HCT116 (cell line): Measurements from ENCODE around the gene MEN1.

Experiments
- CEBPB ChIP-seq: IDR thresholded peaks from 2 replicates; pipeline ENCODE4 v1.6.1; 2012; ENCODE audit warnings: low read depth
- ELF1 ChIP-seq: IDR thresholded peaks from 2 replicates; pipeline ENCODE4 v1.6.1; 2012; ENCODE audit warnings: low read depth, borderline replicate concordance
- EZH2 ChIP-seq: fragments of 200-600 bp; sonication (generic); IDR thresholded peaks from 2 replicates; pipeline ENCODE4 v1.6.1; 2017; ENCODE audit warnings: antibody characterized with exemption, mixed run types
- EZH2phosphoT487 ChIP-seq: fragments of 200-600 bp; IDR thresholded peaks from 2 replicates; pipeline ENCODE4 v1.6.1; 2018; ENCODE audit warnings: antibody characterized with exemption, borderline replicate concordance
- JUND ChIP-seq: IDR thresholded peaks from 2 replicates; pipeline ENCODE4 v1.6.1; 2012
- POLR2A ChIP-seq: IDR thresholded peaks from 2 replicates; pipeline ENCODE4 v1.7.0; 2011; ENCODE audit warnings: borderline replicate concordance; ENCODE audit not compliant: insufficient read depth, insufficient read length; ENCODE audit errors: extremely low read depth
- POLR2AphosphoS5 ChIP-seq: IDR thresholded peaks from 2 replicates; pipeline ENCODE4 v1.6.1; 2011; ENCODE audit warnings: mild to moderate bottlenecking, low read depth, low read length, moderate library complexity
- SIN3A ChIP-seq: IDR thresholded peaks from 2 replicates; pipeline ENCODE4 v1.6.1; 2012; ENCODE audit warnings: low read depth
- TCF7L2 ChIP-seq: IDR thresholded peaks from 2 replicates; pipeline ENCODE4 v1.7.0; 2011; ENCODE audit warnings: borderline replicate concordance, inconsistent platforms; ENCODE audit not compliant: insufficient read depth, insufficient read length; ENCODE audit errors: extremely low read depth
- YY1 ChIP-seq: IDR thresholded peaks from 2 replicates; pipeline ENCODE4 v1.6.1; 2011; ENCODE audit warnings: low read length, low read depth, moderate library complexity, mild to moderate bottlenecking; ENCODE audit not compliant: insufficient replicate concordance; ENCODE audit errors: extremely low read depth
- ZFX ChIP-seq: fragments of 450-650 bp; IDR thresholded peaks from 2 replicates; pipeline ENCODE4 v1.6.1; 2017
- ZNF274 ChIP-seq: fragments of 200-500 bp; sonication (Bioruptor generic); IDR thresholded peaks from 2 replicates; pipeline ENCODE4 v1.6.1; 2014; ENCODE audit warnings: mild to moderate bottlenecking, low read depth, low read length, inconsistent platforms
- TF ChIP-seq, protein P1 (sequence below), 3 experiments: fragments of 200-600 bp in 1 of 3; sonication (generic) in 1 of 3; IDR thresholded peaks in 2 of 3; conservative IDR thresholded peaks in 1 of 3; 2 replicates each; pipeline ENCODE4 v1.5.1; 2012 to 2017; ENCODE audit warnings: low read depth in 2 of 3, low read length in 2 of 3, antibody characterized with exemption in 1 of 3, borderline replicate concordance in 1 of 3, control low read depth in 1 of 3, mild to moderate bottlenecking in 1 of 3, mixed read lengths in 1 of 3, mixed run types in 1 of 3, moderate library complexity in 1 of 3; ENCODE audit not compliant: insufficient read depth in 1 of 3
- TF ChIP-seq, protein P2 (sequence below): IDR thresholded peaks from 2 replicates; pipeline ENCODE4 v1.6.1; 2012

DNA sequence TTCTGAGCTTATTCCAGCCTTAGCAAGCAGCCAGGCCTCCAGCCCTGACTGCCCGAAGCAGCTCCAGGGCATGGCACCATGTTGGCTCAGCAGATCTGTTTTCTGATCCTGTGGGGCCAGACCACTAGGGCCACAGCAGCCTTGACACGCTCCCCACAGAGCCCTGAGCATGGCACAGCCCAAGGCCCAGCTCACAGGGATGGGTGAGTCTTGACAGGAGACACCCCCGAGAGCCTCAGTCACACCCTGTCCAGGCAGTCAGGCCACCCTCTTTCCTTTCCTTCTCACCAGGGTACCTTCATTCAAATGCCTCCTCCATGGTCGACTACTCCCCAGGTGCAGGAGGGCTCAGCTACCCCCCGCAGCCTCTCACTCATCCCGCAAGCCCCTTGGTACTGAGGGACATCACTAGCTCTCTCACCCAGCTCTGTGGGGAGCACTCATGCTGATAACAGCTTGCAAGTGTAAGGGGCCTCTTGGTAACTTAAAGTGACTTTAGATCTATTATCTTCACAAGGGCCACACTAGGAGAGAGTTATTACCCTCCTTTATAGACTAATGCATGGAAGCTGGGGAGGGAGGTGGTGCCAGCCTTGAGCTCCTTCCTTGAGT lies 38.0 kb upstream of the MEN1 start:
- TF ChIP-seq POLR2A (no peak), EZH2phosphoT487 (no peak), POLR2AphosphoS5 (no peak), YY1 (no peak), ELF1 (no peak), EZH2 (no peak), ZFX (no peak), TCF7L2 (no peak), CEBPB (no peak), JUND (no peak), ZNF274 (no peak), SIN3A (no peak)
- TF ChIP-seq, protein P1, sequence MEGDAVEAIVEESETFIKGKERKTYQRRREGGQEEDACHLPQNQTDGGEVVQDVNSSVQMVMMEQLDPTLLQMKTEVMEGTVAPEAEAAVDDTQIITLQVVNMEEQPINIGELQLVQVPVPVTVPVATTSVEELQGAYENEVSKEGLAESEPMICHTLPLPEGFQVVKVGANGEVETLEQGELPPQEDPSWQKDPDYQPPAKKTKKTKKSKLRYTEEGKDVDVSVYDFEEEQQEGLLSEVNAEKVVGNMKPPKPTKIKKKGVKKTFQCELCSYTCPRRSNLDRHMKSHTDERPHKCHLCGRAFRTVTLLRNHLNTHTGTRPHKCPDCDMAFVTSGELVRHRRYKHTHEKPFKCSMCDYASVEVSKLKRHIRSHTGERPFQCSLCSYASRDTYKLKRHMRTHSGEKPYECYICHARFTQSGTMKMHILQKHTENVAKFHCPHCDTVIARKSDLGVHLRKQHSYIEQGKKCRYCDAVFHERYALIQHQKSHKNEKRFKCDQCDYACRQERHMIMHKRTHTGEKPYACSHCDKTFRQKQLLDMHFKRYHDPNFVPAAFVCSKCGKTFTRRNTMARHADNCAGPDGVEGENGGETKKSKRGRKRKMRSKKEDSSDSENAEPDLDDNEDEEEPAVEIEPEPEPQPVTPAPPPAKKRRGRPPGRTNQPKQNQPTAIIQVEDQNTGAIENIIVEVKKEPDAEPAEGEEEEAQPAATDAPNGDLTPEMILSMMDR (IDR thresholded peaks at IDR 0.05 in 2 of 3, conservative IDR thresholded peaks at IDR 0.05 in 1 of 3; ENCODE audit: borderline replicate concordance in 1 of 3, insufficient read depth in 1 of 3, low read depth in 2 of 3, low read length in 2 of 3), result no peak
- TF ChIP-seq, protein P2, sequence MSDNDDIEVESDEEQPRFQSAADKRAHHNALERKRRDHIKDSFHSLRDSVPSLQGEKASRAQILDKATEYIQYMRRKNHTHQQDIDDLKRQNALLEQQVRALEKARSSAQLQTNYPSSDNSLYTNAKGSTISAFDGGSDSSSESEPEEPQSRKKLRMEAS, result no peak
